ENCODE measurements around the gene EPB41.

Gene EPB41

GRCh38 chr1:28890836-28891235 lies 23.5 kb upstream of the EPB41 start:
- no peak for DNase-seq (ENCODE audit: low spot score)

- no peak for DNase-seq (ENCODE audit: low spot score)
These were observed 23.1 kb upstream of the EPB41 start for GRCh38 chr1:28891256-28891655.

- DNase-seq (ENCODE audit: low spot score) = peak; percentile 66
These were observed 20.8 kb upstream of the EPB41 start for GRCh38 chr1:28893403-28894102.

GRCh38 chr1:28894785-28895184 lies 19.6 kb upstream of the EPB41 start:
- no peak for DNase-seq (ENCODE audit: low spot score)

GRCh38 chr1:28895896-28896608 lies 18.3 kb upstream of the EPB41 start:
- DNase-seq (ENCODE audit: low spot score) = no peak

GRCh38 chr1:28896609-28896986 lies 17.8 kb upstream of the EPB41 start:
- no peak for DNase-seq (ENCODE audit: low spot score)

GRCh38 chr1:28897789-28898188 lies 16.6 kb upstream of the EPB41 start:
- DNase-seq (ENCODE audit: low spot score) = no peak

GRCh38 chr1:28898405-28898881 lies 15.9 kb upstream of the EPB41 start:
- no peak for DNase-seq (ENCODE audit: low spot score)

- DNase-seq (ENCODE audit: low spot score) = no peak
These were observed 15.1 kb upstream of the EPB41 start for GRCh38 chr1:28899267-28899666.

GRCh38 chr1:28900562-28900961 lies 13.8 kb upstream of the EPB41 start:
- DNase-seq (ENCODE audit: low spot score) = no peak

- no peak for DNase-seq (ENCODE audit: low spot score)
These were observed 11.6 kb upstream of the EPB41 start for GRCh38 chr1:28902738-28903137.

GRCh38 chr1:28905921-28906666 lies 8.3 kb upstream of the EPB41 start:
- DNase-seq (ENCODE audit: low spot score) = no peak

GRCh38 chr1:28909198-28909597 lies 5.2 kb upstream of the EPB41 start:
- no peak for DNase-seq (ENCODE audit: low spot score)

GRCh38 chr1:28910379-28911115 lies 3.8 kb upstream of the EPB41 start:
- no peak for DNase-seq (ENCODE audit: low spot score)

GRCh38 chr1:28913786-28914227 lies 562 bp upstream of the EPB41 start:
- DNase-seq (ENCODE audit: low spot score) = no peak

- DNase-seq (ENCODE audit: low spot score) = peak; percentile 62
These were observed 894 bp downstream of the EPB41 start for GRCh38 chr1:28915031-28915895.

- DNase-seq (ENCODE audit: low spot score) = no peak
These were observed 3.4 kb downstream of the EPB41 start for GRCh38 chr1:28917757-28918118.

- no peak for DNase-seq (ENCODE audit: low spot score)
These were observed 7.0 kb downstream of the EPB41 start for GRCh38 chr1:28921286-28921869.

- no peak for DNase-seq (ENCODE audit: low spot score)
These were observed 11.1 kb downstream of the EPB41 start for GRCh38 chr1:28925350-28925891.

- peak; percentile 99 for DNase-seq (ENCODE audit: low spot score)
These were observed 12.4 kb downstream of the EPB41 start for GRCh38 chr1:28926629-28927265.

All from NAMALWA (cell line).